GM23248 (cell line): ENCODE results near the gene GRID2.

Experiments used
- EZH2 ChIP-seq: fragments of 200-600 bp; sonication (generic); IDR thresholded peaks from 2 replicates; pipeline ENCODE4 v1.6.1; 2018; ENCODE audit warnings: antibody characterized with exemption, mild to moderate bottlenecking; ENCODE audit not compliant: insufficient read depth, poor library complexity, severe bottlenecking
- EZH2phosphoT487 ChIP-seq: fragments of 200-600 bp; sonication (generic); IDR thresholded peaks from 2 replicates; pipeline ENCODE4 v1.6.1; 2018; ENCODE audit warnings: antibody characterized with exemption, moderate library complexity, mild to moderate bottlenecking, low read depth; ENCODE audit not compliant: insufficient read depth

- TF ChIP-seq EZH2phosphoT487: no peak
- TF ChIP-seq EZH2: no peak
Measured at GRCh38 chr4:93320356-93320755, 1016.6 kb downstream of the GRID2 start.
